SJSA1 (cell line): ENCODE measurements around the gene LHPP. TPM values are rescaled to one million over a fixed set of nuclear protein-coding genes. Genes with fewer than 3 reads are reported as not detected.

Experiments used
- DNase-seq, 2 experiments: peaks; one replicate each; pipeline ENCODE4 v3.0.0-alpha.2; 2015 to 2020; ENCODE audit warnings: low spot score in 2 of 2, low read depth in 1 of 2
- H3K27ac ChIP-seq: fragments of 250-450 bp; sonication (Bioruptor Pico); 2 replicates; pipeline ENCODE4 v1.5.1; 2020; ENCODE audit warnings: mild to moderate bottlenecking, moderate library complexity
- H3K27me3 ChIP-seq: fragments of 250-450 bp; sonication (Bioruptor Pico); replicated peaks from 2 replicates; pipeline ENCODE4 v1.5.1; 2020; ENCODE audit warnings: mild to moderate bottlenecking, moderate library complexity
- H3K36me3 ChIP-seq: fragments of 250-450 bp; sonication (Bioruptor Pico); 2 replicates; pipeline ENCODE4 v1.5.1; 2020; ENCODE audit warnings: mild to moderate bottlenecking
- H3K4me1 ChIP-seq: fragments of 250-450 bp; sonication (Bioruptor Pico); replicated peaks from 2 replicates; pipeline ENCODE4 v1.6.1; 2021; ENCODE audit warnings: mild to moderate bottlenecking
- H3K4me3 ChIP-seq: fragments of 250-450 bp; sonication (Bioruptor Pico); 2 replicates; pipeline ENCODE4 v1.5.1; 2020; ENCODE audit warnings: mild to moderate bottlenecking
- H3K9me3 ChIP-seq: fragments of 250-450 bp; sonication (Bioruptor Pico); replicated peaks from 2 replicates; pipeline ENCODE4 v1.5.1; 2020; ENCODE audit warnings: mild to moderate bottlenecking
- total RNA-seq: library from RNA; depleted of rRNA; stranded (reverse); fragments of >200 nt; shearing (Covaris generic); gene quantifications from 2 replicates; pipeline ENCODE4 v1.2.3, GENCODE V29; 2014

The LHPP gene
- total RNA-seq, 1 experiment from 2014 or later: 8.8 TPM

DNA sequence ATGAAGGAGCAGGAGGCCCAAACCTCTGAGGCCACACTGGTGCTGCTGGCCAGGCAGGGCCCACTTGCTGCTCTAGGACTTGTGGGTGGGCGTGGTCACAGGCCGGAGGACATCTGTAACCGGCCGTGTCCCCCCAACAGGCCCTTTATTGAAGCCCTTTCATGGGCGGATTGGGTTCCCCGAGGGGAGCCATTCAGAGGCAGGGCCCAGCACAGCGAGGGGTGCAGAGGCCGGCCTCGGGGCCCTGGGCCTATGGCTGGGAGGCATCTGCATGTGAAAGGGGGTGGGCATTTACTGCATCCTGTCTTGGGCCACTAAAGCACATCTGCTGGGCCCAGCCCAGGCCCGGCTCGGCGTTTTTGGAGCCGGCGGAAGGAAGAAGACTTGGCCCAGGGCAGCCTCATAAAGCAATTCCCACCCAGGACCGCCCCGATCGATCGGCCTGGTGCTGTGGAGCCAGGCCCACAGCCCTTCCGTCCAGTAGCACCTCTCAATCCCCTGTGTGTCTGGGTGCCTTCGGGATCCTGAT, 8.4 kb downstream of the LHPP start:
- no peak for DNase-seq
- Histone ChIP-seq H3K4me3 (no peak overlapping the region), H3K9me3 (no peaks in the 10 kb centered on the region), H3K36me3 (no peaks in the 10 kb centered on the region), H3K27ac (no peak overlapping the region), H3K4me1 (no peaks in the 10 kb centered on the region), H3K27me3 (no peaks in the 10 kb centered on the region)

DNA sequence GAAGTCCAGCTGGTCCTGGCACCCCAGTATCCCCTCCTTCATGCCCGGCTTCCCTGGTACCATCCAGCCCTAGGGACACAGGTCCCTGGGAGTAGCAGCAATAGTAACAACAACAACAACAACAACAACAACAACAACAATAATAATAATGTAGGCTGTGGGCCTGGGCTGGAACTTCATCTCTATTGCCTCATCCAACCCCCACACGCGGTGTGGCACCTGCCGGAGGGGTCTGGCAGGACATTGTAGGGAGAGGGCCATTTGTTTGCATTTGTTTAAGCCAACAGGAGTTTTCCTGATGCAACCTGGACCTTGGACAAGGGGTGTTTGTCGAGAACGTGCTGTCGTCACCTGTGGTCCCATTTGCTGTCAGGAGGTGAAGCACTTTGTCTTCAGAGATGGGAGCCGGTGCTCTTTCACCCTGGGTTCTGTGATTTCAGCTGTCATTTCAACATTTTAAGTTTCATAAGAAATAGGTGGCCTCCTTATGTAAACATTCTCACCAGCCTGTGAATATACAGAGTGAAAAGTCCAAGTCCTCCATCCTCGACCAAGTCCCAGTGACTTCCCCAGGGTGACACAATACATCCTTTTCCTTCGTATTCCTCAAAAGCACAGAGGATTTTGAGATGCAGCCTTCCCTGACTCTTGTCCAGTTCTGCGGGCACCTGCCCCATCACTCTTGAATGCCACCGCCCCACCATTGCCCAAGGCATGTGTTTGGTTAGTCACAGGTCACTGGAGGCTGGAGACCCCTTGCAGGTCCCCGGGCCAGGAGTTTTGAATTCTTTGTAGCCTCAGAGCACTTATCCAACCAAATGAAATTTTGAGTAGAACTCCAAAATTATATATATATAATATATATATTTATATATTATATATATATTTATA, 9.2 kb downstream of the LHPP start:
- no peaks in the 10 kb centered on the region for H3K4me1 ChIP-seq
- no peaks in the 10 kb centered on the region for H3K9me3 ChIP-seq
- DNase-seq: no peak

DNA sequence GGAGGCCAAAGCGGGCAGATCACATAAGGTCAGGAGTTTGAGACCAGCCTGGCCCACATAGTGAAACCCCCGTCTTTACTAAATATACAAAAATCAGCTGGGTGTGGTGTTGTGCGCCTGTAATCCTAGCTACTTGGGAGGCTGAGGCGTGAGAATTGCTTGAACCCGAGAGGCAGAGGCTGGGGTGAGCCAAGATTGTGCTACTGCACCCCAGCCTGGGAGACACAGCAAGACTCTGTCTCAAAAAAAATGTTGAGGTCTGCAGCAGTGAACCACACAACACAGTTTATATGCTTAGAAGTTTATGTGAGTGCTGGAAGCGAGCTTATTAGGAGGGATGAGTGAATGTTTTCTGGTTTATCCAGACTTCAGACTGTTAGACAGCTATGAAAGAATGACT, 10.4 kb downstream of the LHPP start:
- Histone ChIP-seq H3K9me3 (no peaks in the 10 kb centered on the region), H3K4me1 (no peaks in the 10 kb centered on the region), H3K4me3 (no peak overlapping the region), H3K27ac (no peak overlapping the region), H3K27me3 (no peaks in the 10 kb centered on the region), H3K36me3 (no peaks in the 10 kb centered on the region)
- DNase-seq: no peak

More for the DNA sequence above, 9.2 kb downstream of the LHPP start:
- Histone ChIP-seq H3K27me3 (no peaks in the 10 kb centered on the region), H3K4me3 (no peak overlapping the region), H3K36me3 (no peaks in the 10 kb centered on the region), H3K27ac (no peak overlapping the region)

DNA sequence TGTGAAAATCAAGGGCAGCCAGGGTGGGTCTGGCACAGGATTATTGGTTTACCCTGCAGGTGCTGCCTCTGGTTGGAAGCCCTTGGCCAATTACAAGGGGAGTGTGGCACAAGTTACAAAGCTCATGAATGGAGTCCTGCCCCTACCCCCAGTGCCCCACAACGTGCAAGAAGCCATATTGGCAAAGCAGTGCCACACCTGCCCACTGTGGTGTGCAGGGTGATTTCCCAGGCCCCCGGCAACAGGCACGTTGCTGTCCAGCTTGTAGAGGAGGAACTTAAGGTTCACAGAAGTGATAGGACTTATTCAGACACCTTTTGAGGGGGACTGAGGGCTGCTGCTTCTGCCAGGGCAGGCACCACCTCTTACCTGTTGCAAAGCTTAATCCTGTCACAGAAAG, 11.4 kb downstream of the LHPP start:
- no peaks in the 10 kb centered on the region for H3K36me3 ChIP-seq
- no peak overlapping the region for H3K4me3 ChIP-seq
- no peaks in the 10 kb centered on the region for H3K27me3 ChIP-seq
- DNase-seq: no peak
- no peaks in the 10 kb centered on the region for H3K4me1 ChIP-seq
- H3K9me3 ChIP-seq: no peaks in the 10 kb centered on the region
- no peak overlapping the region for H3K27ac ChIP-seq

DNA sequence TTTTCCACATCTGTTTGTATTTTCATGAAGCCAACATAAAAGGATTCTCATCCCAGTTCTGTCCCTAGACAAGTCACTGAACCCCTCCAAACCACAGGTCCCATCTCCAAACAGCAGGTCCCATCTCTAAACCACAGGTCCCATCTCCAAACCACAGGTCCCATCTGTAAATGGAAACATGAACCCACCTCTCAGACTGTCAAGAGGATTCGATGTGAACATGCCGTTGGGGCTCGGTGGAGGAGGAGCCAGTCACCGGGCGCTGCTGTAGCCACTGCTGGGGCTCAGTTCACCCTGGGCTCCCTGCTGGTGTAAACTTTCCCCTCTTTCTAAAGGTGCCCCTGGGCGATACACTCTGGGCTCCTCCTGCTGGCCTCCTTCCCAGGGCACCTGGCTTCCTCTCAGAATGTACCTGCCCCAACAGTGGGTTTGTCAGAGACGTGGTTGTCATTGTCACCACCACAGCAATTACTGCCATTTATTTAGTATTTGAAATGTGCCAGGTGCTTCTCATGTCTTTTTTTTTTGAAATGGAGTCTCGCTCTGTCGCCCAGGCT, 13.0 kb downstream of the LHPP start:
- no peak for DNase-seq
- no peaks in the 10 kb centered on the region for H3K27me3 ChIP-seq
- H3K4me3 ChIP-seq: no peak overlapping the region
- H3K9me3 ChIP-seq: no peaks in the 10 kb centered on the region
- H3K27ac ChIP-seq: no peak overlapping the region
- H3K36me3 ChIP-seq: no peaks in the 10 kb centered on the region
- no peaks in the 10 kb centered on the region for H3K4me1 ChIP-seq

DNA sequence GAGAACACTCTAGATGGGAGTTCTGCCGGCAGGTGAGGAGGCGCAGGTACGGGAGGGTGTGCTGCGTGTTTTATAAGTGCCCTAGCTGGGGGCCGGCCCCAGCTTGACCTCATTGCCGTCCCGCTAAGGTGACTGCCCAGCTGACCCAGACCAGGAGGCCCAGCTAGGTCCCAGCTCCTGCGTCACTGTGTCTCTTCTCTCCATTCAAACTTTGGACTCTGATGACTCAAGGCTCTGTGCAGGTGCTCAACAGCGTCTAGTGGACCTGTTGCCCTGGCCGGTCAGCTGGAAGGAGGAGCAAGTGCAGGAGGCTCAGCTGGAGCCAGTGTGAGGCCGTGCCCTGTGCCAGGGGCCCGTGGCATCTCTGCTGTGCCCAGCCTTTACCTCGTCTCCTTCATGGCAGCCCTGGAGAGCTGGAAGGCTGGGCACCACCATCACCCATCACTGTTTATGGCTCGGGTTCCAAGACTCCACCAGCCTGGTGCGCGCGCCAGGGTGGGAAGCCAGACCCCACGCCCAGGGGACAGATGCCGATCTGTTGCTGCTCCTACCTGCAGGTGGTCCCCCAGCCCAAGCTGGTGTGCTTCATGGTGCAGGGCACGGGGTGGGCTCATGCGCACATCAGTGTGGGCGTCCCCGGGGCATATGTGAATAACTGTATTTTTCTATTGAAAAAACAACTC, 14.6 kb downstream of the LHPP start:
- H3K27ac ChIP-seq: no peak overlapping the region
- no peak for DNase-seq
- no peaks in the 10 kb centered on the region for H3K36me3 ChIP-seq
- no peaks in the 10 kb centered on the region for H3K9me3 ChIP-seq
- no peak overlapping the region for H3K4me3 ChIP-seq
- H3K27me3 ChIP-seq: no peaks in the 10 kb centered on the region
- H3K4me1 ChIP-seq: no peaks in the 10 kb centered on the region

DNA sequence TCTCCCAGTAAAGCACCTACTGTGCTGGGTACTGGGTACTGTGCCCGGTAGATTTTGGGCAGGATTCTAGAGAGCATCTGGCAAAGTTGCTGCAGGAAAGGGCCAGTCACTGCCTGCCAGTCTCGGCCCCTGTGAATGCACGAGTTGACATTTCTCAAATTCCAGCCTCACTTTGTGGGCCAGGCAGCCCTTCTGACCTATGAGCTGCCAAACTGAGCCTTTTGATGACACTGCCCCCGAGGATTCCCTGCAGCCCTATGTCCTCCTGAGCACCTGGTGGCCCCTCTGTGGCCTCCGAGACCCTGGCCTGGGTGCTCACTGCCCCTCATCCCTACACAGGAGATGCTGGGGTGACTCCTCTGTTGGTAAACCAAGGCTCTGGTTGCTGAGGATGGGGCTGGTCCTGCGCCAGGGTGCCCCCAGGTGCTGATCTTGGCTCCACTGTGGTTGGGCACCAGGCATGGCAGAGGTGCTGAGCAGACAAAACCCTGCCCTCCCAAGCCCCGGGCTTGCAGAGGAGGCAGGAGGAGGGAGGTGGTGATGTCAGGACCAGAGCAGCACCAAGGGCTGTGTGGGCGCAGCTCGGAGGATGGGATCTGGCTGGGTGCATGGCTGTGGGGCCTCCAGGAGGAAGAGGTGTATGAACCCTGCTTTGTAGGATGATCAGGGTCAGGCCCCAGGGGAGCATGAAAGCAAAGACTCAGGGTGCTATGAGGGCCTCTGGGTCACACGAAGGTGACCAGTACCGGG, 16.2 kb downstream of the LHPP start:
- no peak for DNase-seq
- H3K36me3 ChIP-seq: no peaks in the 10 kb centered on the region
- H3K27ac ChIP-seq: no peak overlapping the region
- no peak overlapping the region for H3K4me3 ChIP-seq
- H3K27me3 ChIP-seq: no peaks in the 10 kb centered on the region
- no peaks in the 10 kb centered on the region for H3K4me1 ChIP-seq
- H3K9me3 ChIP-seq: no peaks in the 10 kb centered on the region

DNA sequence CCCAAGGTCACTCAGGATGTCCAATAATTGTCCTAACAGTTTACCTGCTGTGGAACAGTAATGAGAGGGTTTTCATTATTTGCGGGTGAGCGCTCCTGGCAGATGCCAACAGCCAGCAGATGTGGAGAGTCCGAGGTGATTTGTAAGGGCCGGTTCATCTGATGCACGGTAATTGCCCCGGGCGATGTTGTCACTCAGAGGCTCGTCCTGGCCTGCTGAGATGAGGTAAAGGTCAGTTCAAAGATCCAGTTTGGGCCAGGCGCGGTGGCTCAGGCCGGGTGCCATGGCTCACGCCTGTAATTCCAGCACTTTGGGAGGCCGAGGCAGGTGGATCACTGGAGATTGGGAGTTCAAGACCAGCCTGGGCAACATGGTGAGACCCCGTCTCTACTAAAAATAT, 16.9 kb downstream of the LHPP start:
- H3K27me3 ChIP-seq: no peaks in the 10 kb centered on the region
- H3K4me1 ChIP-seq: no peaks in the 10 kb centered on the region
- H3K27ac ChIP-seq: no peak overlapping the region
- H3K36me3 ChIP-seq: no peaks in the 10 kb centered on the region
- no peak for DNase-seq
- H3K9me3 ChIP-seq: no peaks in the 10 kb centered on the region
- no peak overlapping the region for H3K4me3 ChIP-seq

DNA sequence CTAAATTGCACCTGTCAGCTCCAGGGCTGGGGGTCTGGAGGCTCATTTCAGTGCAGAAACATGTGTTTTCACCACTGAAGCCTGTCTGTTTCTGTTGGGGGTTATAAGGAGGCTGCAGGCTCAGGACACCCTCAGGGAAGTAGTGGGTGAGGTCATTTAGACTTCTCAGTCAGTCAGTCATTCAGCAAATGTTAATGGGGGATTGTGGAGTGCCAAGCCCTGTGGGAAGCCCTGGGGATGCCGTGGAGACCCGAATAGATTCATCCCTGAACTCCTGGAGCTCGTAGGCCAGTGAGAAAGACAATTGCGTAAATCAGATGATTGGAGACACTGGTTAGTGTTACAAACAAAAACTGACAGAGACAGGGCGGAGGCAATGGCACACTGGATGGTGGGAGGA, 19.2 kb downstream of the LHPP start:
- DNase-seq: no peak
- Histone ChIP-seq H3K4me3 (no peak overlapping the region), H3K27me3 (no peaks in the 10 kb centered on the region), H3K36me3 (no peaks in the 10 kb centered on the region), H3K27ac (no peak overlapping the region), H3K4me1 (no peaks in the 10 kb centered on the region), H3K9me3 (no peaks in the 10 kb centered on the region)

DNA sequence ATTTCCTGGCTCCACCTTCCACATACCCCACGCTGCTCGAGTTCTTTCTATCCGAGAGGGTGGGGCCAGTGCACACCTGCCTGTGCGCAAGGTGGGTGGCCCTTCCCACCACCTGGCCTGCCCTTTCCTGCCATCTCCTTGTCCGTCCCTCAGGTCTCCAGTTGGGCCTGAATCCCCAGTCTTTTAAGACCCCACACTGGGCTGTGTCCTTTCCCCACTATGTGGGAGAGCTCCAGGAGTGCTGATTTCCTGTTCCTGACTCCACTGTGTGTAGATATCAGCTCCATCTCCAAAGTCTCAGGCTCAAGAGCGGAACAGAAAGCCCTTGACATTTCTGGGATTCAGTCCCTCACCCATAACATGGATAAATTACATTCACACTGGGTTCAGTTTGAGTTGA, 20.1 kb downstream of the LHPP start:
- no peaks in the 10 kb centered on the region for H3K36me3 ChIP-seq
- no peak for DNase-seq
- H3K27ac ChIP-seq: no peak overlapping the region
- no peaks in the 10 kb centered on the region for H3K9me3 ChIP-seq
- no peaks in the 10 kb centered on the region for H3K27me3 ChIP-seq
- no peak overlapping the region for H3K4me3 ChIP-seq
- H3K4me1 ChIP-seq: no peaks in the 10 kb centered on the region

DNA sequence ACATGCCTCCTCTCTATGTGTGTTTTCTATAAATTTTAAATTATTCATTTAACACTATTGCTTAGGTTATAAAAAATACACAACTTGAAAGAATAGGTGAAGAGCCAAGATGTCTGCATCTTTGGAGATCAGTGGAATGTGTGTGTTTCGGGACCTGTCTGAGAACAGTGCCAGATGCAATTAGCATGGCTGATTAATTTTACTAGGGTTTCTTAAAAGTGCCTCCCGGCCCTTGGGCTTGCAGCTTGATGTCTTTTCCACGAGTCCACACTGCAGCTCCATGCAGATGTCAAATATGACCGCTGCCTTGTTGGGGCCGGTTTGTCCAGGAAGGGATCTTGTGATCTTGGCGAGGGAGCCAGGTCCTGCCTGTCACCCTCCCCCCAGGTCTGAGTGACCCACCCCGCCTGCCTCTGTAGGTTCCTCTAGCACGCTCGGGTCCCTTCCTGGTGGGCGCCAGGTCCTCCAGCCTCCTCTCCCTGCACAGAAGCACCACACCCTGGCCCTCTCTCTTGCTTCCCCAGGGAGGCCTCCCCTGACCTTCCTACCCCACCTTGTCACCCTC, 20.7 kb downstream of the LHPP start:
- Histone ChIP-seq H3K36me3 (no peaks in the 10 kb centered on the region), H3K27me3 (no peaks in the 10 kb centered on the region), H3K9me3 (no peaks in the 10 kb centered on the region), H3K27ac (no peak overlapping the region), H3K4me3 (no peak overlapping the region), H3K4me1 (no peaks in the 10 kb centered on the region)
- DNase-seq: no peak

DNA sequence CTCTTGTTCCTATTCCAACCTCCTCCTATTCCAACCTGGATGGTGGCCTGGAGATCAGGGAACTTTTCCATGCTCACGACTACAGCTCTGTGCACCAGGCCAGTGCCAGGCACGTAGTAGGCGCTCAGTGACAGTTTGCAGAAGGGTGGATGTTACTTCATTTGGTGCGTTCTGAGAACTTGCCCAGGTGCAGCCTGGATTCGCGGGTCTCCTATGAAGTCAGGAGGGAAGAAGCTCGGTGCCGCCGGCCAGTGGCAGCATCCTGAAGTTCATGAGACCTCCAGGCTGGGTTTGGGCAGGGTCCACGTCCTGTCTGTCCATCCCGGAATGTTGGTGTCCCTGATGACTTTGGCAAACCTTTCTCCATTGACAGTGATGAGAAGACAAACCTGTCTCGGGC, 21.3 kb downstream of the LHPP start:
- H3K27me3 ChIP-seq: no peaks in the 10 kb centered on the region
- no peak overlapping the region for H3K4me3 ChIP-seq
- no peak for DNase-seq
- H3K4me1 ChIP-seq: no peaks in the 10 kb centered on the region
- H3K27ac ChIP-seq: no peak overlapping the region
- no peaks in the 10 kb centered on the region for H3K36me3 ChIP-seq
- no peaks in the 10 kb centered on the region for H3K9me3 ChIP-seq

DNA sequence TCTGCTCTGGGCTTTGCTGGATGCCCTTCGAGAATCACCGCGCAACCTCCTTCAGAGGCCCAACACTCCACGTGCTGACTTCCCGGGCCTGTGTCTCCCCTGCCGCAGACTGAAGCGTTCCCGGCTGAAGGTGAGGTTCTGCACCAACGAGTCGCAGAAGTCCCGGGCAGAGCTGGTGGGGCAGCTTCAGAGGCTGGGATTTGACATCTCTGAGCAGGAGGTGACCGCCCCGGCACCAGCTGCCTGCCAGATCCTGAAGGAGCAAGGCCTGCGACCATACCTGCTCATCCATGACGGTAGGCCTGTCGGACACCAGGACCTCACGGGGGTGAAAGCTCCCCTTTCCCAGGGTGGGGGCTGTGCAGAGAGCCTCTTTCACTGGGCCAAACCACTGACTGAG, 22.4 kb downstream of the LHPP start:
- no peaks in the 10 kb centered on the region for H3K9me3 ChIP-seq
- H3K4me1 ChIP-seq: no peaks in the 10 kb centered on the region
- H3K4me3 ChIP-seq: no peak overlapping the region
- H3K27me3 ChIP-seq: no peaks in the 10 kb centered on the region
- DNase-seq: no peak
- H3K27ac ChIP-seq: no peak overlapping the region
- no peaks in the 10 kb centered on the region for H3K36me3 ChIP-seq
